ENCODE results near the gene PRRC2B. TPM values are rescaled to one million over a fixed set of nuclear protein-coding genes. Genes with fewer than 3 reads are reported as not detected.
"Not testable (repeated sequence)": the region's sequence is repeated elsewhere in the genome, so short reads cannot be mapped to it uniquely, and the experiment has no call there.

The PRRC2B gene
- total and polyA plus RNA-seq, 4 donors: 10.3 to 44.3 (median 27.0) TPM

- Histone ChIP-seq H3K36me3 (ENCODE audit: control insufficient read depth in 4 of 4, insufficient read depth in 3 of 4, low read depth in 1 of 4, low read length in 3 of 4) (no peaks in the 10 kb centered on the region), H3K9me3 (ENCODE audit: control insufficient read depth in 4 of 4, low read length in 3 of 4) (no peaks in the 10 kb centered on the region), H3K4me3 (ENCODE audit: low read depth in 1 of 3, low read length in 3 of 3) (no peak overlapping the region), H3K9ac (ENCODE audit: low read depth in 1 of 2, low read length in 2 of 2) (no peak overlapping the region), H3K4me1 (ENCODE audit: control insufficient read depth in 4 of 4, insufficient read depth in 4 of 4, low read length in 3 of 4) (peaks cover 0 to 12% (median 6%) of the 10 kb centered on the region in 4 donors), H3K27me3 (ENCODE audit: control insufficient read depth in 4 of 4, insufficient read depth in 4 of 4, low read length in 3 of 4) (no peaks in the 10 kb centered on the region), H3K27ac (ENCODE audit: low read depth in 1 of 2, low read length in 2 of 2) (no peak overlapping the region)
- 90% methylated on average over 2 of the region's 2 CpGs for WGBS
- TF ChIP-seq MAX (IDR thresholded peaks at IDR 0.05) (no peak), RXRA (IDR thresholded peaks at IDR 0.05) (no peak), REST (IDR thresholded peaks at IDR 0.05) (no peak), EGR1 (IDR thresholded peaks at IDR 0.05; ENCODE audit: low read depth in 2 of 2) (no peak), JUND (IDR thresholded peaks at IDR 0.05) (no peak), SP1 (IDR thresholded peaks at IDR 0.05) (no peak)
- no peak for DNase-seq (ENCODE audit: low spot score)
Measured at GRCh38 chr9:131370638-131371037, 23.2 kb upstream of the PRRC2B start.

- H3K9me3 ChIP-seq (ENCODE audit: control insufficient read depth in 4 of 4, low read length in 3 of 4); H3K36me3 ChIP-seq (ENCODE audit: control insufficient read depth in 4 of 4, insufficient read depth in 3 of 4, low read depth in 1 of 4, low read length in 3 of 4); H3K4me1 ChIP-seq (ENCODE audit: control insufficient read depth in 4 of 4, insufficient read depth in 4 of 4, low read length in 3 of 4); H3K27me3 ChIP-seq (ENCODE audit: control insufficient read depth in 4 of 4, insufficient read depth in 4 of 4, low read length in 3 of 4); DNase-seq (ENCODE audit: low spot score): not testable (repeated sequence)
- WGBS: 71% methylated on average over 17 of the region's 17 CpGs
- peak overlapping the region in 2 of 3 donors; percentile 69 to 95 for H3K4me3 ChIP-seq (ENCODE audit: low read depth in 1 of 3, low read length in 3 of 3)
- peak overlapping the region; percentile 81 to 88 for H3K27ac ChIP-seq (ENCODE audit: low read depth in 1 of 2, low read length in 2 of 2)
- peak overlapping the region; percentile 0 to 67 for H3K9ac ChIP-seq (ENCODE audit: low read depth in 1 of 2, low read length in 2 of 2)
Measured at GRCh38 chr9:131372599-131372973, 21.3 kb upstream of the PRRC2B start.

DNA sequence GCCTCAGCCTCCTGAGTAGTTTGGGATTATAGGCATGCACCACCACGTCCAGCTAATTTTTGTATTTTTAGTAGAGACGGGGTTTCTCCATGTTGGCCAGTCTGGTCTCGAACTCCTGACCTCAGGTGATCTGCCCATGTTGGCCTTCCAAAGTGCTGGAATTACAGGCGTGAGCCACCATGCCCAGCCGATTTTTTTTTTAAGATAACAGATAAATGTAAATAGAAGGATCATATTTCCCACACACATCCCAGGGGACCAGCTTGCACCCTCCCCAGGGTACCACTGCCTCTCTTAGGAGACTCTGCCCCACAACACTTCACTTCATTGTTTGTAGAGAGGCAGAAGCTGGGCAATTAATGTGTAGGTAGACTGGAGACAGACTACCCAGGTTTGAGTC is 19.2 kb upstream of the PRRC2B start:
- H3K9me3 ChIP-seq (ENCODE audit: control insufficient read depth in 4 of 4, low read length in 3 of 4); H3K4me3 ChIP-seq (ENCODE audit: low read depth in 1 of 3, low read length in 3 of 3); H3K36me3 ChIP-seq (ENCODE audit: control insufficient read depth in 4 of 4, insufficient read depth in 3 of 4, low read depth in 1 of 4, low read length in 3 of 4); H3K9ac ChIP-seq (ENCODE audit: low read depth in 1 of 2, low read length in 2 of 2); DNase-seq (ENCODE audit: low spot score); H3K4me1 ChIP-seq (ENCODE audit: control insufficient read depth in 4 of 4, insufficient read depth in 4 of 4, low read length in 3 of 4); H3K27ac ChIP-seq (ENCODE audit: low read depth in 1 of 2, low read length in 2 of 2); H3K27me3 ChIP-seq (ENCODE audit: control insufficient read depth in 4 of 4, insufficient read depth in 4 of 4, low read length in 3 of 4): not testable (repeated sequence)
- 77% methylated on average over 5 of the region's 5 CpGs for WGBS

DNA sequence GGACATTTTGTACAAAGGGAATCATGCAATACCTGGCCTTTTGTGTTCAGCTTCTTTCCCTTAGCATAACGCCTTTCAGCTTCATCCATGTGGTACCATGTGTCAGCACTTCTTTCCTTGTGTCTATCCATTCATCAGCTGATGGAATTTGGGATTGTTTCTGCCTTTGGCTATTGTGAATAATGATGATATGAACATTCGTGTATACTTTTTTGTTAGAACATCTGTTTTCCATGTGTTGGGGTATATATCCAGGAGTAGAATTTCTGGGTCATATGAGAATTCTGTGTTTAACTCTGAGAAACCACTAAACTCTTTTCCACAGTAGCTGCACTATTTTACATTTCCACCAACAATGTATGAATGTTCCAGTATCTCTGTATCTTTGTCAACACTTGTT is 14.8 kb upstream of the PRRC2B start:
- peaks cover 3 to 12% (median 7%) of the 10 kb centered on the region in 4 donors for H3K4me1 ChIP-seq (ENCODE audit: control insufficient read depth in 4 of 4, insufficient read depth in 4 of 4, low read length in 3 of 4)
- H3K27me3 ChIP-seq (ENCODE audit: control insufficient read depth in 4 of 4, insufficient read depth in 4 of 4, low read length in 3 of 4): no peaks in the 10 kb centered on the region
- WGBS: 93% methylated on average over 2 of the region's 2 CpGs
- no peaks in the 10 kb centered on the region for H3K9me3 ChIP-seq (ENCODE audit: control insufficient read depth in 4 of 4, low read length in 3 of 4)
- no peak for DNase-seq (ENCODE audit: low spot score)
- H3K36me3 ChIP-seq (ENCODE audit: control insufficient read depth in 4 of 4, insufficient read depth in 3 of 4, low read depth in 1 of 4, low read length in 3 of 4): no peaks in the 10 kb centered on the region
- H3K27ac ChIP-seq (ENCODE audit: low read depth in 1 of 2, low read length in 2 of 2): no peak overlapping the region
- no peak for TF ChIP-seq ATF3 (IDR thresholded peaks at IDR 0.05)
- no peak for TF ChIP-seq HNF4A (conservative IDR thresholded peaks at IDR 0.05)
- no peak overlapping the region for H3K4me3 ChIP-seq (ENCODE audit: low read depth in 1 of 3, low read length in 3 of 3)
- no peak overlapping the region for H3K9ac ChIP-seq (ENCODE audit: low read depth in 1 of 2, low read length in 2 of 2)

Measured in liver (tissue), 9 donors.